Neutrophil (primary cell): Measurements from ENCODE around the gene IL3RA.

Experiments used
- H3K27ac ChIP-seq: fragments of 200-600 bp; sonication (generic); 2 replicates; pipeline ENCODE4 v1.5.1; 2016; ENCODE audit warnings: mild to moderate bottlenecking, moderate library complexity
- H3K27me3 ChIP-seq: fragments of 200-600 bp; sonication (generic); 2 replicates; pipeline ENCODE4 v1.6.0; 2016; ENCODE audit warnings: mild to moderate bottlenecking
- H3K36me3 ChIP-seq: fragments of 200-600 bp; sonication (generic); 2 replicates; pipeline ENCODE4 v1.5.1; 2017
- H3K4me1 ChIP-seq, 2 experiments: fragments of 200-600 bp in 1 of 2; sonication (generic) in 1 of 2; 1 replicate in 1 of 2; 2 replicates in 1 of 2; pipeline versions ENCODE4 v1.5.1 to v1.6.1; 2013 to 2016; ENCODE audit warnings: low read depth in 1 of 2, low read length in 1 of 2, mild to moderate bottlenecking in 1 of 2, moderate library complexity in 1 of 2; ENCODE audit not compliant: control insufficient read depth in 1 of 2, insufficient read depth in 1 of 2
- H3K4me3 ChIP-seq, 2 experiments: fragments of 200-600 bp in 1 of 2; sonication (generic) in 1 of 2; 1 replicate in 1 of 2; 2 replicates in 1 of 2; pipeline ENCODE4 v1.5.1; 2013 to 2016; ENCODE audit warnings: low read depth in 1 of 2, low read length in 1 of 2, mild to moderate bottlenecking in 1 of 2, moderate library complexity in 1 of 2
- H3K9me3 ChIP-seq: fragments of 200-600 bp; sonication (generic); 2 replicates; pipeline ENCODE4 v1.5.1; 2016
- TF ChIP-seq, protein P1 (sequence below): fragments of 200-600 bp; sonication (generic); IDR thresholded peaks from 2 replicates; pipeline ENCODE4 v1.5.1; 2016; ENCODE audit warnings: antibody characterized with exemption

IL3RA gene

DNA sequence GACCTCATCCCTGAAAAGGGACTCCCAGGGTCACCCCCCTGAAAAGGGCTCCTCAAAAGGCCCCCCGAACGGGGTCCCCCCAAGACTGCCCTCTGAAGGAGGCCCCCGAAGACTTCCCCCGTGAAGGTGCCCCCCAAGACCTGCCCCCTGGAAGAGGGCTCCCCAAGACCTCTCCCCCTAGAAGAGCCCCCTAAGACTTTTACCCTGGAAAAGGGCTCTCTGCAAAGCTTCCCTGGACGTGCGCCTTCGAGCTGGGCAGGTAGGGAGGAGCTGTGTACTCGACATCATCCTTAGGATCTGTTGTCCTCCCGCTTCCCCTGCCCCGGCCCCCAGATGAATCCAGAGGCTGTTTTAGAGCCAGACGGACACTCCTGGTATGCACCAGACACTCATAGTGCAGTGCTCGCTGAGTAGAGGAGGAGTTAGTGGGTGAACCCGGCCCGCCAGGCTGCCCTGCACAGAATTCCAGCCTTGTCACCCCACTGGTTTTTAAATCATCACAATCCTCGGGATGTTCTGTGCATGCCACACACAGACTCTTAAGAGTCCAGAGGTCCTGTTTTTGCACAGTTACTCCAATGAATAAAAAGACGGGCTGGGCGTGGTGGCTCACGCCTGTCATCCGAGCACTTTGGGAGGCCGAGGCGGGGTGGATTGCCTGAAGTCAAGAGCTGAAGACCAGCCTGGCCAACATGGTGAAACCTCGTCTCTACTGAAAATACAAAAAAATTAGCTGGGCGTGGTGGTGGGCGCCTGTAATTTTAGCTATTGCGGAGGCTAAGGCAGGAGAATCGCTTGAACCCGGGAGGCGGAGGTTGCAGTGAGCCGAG is 61.1 kb downstream of the IL3RA start:
- TF ChIP-seq, protein P1, sequence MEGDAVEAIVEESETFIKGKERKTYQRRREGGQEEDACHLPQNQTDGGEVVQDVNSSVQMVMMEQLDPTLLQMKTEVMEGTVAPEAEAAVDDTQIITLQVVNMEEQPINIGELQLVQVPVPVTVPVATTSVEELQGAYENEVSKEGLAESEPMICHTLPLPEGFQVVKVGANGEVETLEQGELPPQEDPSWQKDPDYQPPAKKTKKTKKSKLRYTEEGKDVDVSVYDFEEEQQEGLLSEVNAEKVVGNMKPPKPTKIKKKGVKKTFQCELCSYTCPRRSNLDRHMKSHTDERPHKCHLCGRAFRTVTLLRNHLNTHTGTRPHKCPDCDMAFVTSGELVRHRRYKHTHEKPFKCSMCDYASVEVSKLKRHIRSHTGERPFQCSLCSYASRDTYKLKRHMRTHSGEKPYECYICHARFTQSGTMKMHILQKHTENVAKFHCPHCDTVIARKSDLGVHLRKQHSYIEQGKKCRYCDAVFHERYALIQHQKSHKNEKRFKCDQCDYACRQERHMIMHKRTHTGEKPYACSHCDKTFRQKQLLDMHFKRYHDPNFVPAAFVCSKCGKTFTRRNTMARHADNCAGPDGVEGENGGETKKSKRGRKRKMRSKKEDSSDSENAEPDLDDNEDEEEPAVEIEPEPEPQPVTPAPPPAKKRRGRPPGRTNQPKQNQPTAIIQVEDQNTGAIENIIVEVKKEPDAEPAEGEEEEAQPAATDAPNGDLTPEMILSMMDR, result no peak
- H3K36me3 ChIP-seq, result peaks cover 46% of the 10 kb centered on the region
- H3K9me3 ChIP-seq, result no peaks in the 10 kb centered on the region
- peaks cover 0 to 3% of the 10 kb centered on the region in 2 experiments for H3K4me1 ChIP-seq
- H3K27me3 ChIP-seq, result no peaks in the 10 kb centered on the region
- H3K27ac ChIP-seq, result no peak overlapping the region
- no peak overlapping the region for H3K4me3 ChIP-seq

DNA sequence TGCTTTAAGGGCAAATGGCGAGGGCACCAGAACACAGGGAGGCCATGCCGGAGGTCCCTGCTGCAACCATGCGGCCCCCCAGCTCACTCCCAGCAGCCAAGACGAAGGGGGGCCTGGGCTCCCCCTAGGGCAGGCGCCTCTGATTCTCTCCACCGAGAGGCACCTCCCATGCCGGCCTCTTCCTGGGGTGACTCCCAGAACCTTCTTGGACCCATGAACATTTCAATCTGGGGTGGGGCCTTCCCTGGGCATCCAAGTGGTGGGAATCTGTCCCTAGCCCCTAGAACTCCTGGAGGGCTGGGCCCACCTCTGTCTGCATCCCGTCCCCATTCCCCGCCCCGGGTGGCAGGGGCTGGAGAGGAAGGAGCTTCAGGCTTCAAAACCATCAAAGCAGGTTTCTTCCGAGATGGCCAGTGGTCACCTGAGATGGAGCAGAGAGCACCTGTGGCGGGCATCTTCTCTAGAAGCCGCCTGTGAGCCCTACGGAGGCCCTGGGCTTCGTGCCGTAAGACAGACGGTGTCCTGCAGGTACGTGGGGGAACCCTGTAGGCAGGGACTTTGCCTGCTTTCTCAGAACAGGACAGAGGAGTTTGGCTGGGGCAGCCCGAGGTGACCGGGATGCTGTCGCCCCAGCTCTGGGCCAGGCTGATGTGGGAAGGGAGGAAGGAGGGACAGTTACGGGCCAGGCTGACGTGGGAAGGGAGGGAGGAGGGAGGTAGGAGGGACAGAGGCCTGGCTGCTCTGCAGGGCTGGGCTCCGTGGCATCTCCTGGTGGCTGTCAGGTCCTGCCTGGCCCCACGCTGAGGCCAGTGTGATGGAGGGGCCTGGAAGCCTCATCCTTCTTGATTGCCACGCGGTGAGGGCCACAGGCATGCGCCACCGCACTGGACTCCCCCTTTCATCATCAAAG is 62.1 kb downstream of the IL3RA start:
- H3K4me3 ChIP-seq, result no peak overlapping the region
- H3K4me1 ChIP-seq, result no peaks in the 10 kb centered on the region
- TF ChIP-seq, protein P1, result no peak
- H3K27me3 ChIP-seq, result no peaks in the 10 kb centered on the region
- no peaks in the 10 kb centered on the region for H3K9me3 ChIP-seq
- peaks cover 55% of the 10 kb centered on the region for H3K36me3 ChIP-seq
- H3K27ac ChIP-seq, result no peak overlapping the region

DNA sequence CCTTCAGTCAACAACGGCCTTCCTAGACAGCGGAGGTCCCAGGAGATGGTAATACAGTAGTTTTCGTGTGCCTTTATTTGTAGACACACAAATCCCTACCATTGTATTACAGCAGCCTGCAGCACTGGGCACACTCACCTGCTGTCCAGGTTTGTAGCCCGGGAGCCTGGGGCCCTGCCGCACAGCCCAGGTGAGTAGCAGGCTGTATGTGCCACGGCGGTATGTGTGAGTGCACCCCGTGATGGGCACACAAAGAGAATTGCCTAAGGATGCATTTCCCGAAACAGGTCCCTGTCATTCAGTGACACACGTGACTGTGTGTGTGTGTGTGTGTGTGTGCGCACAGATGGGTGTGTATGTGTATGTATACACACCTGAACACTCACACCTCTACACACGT is 63.5 kb downstream of the IL3RA start:
- H3K9me3 ChIP-seq, result no peaks in the 10 kb centered on the region
- H3K36me3 ChIP-seq, result peaks cover 69% of the 10 kb centered on the region
- H3K27ac ChIP-seq, result no peak overlapping the region
- no peak overlapping the region for H3K4me3 ChIP-seq
- H3K27me3 ChIP-seq, result no peaks in the 10 kb centered on the region
- TF ChIP-seq, protein P1, result no peak
- H3K4me1 ChIP-seq, result no peaks in the 10 kb centered on the region

DNA sequence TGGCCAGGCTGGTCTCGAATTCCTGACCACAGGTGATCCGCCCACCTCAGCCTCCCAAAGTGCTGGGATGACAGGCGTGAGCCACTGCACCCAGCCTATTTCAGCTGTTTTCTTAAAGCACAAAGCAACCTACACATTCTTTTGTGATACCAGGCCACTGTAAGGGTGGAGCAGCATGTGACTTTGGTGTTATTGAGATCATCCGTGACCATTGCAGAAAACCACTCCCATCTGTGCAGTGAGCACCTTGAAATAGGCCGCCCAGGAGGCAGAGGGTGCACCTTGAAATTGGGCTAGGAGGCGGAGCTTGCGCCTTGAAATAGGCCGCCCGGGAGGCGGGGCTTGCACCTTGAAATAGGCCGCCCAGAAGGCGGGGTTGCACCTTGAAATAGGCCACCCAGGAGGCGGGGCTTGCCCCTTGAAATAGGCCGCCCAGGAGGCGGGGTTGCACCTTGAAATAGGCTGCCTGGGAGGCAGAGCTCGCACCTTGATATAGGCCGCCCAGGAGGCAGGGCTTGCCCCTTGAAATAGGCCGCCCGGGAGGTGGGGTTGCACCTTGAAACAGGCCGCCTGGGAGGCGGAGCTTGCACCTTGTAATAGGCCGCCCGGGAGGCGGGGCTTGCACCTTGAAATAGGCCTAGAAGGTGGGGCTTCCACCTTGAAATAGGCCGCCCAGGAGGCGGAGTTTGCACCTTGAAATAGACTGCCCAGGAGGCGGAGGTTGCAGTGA is 64.3 kb downstream of the IL3RA start:
- H3K4me1 ChIP-seq, result no peaks in the 10 kb centered on the region
- peaks cover 77% of the 10 kb centered on the region for H3K36me3 ChIP-seq
- no peak overlapping the region for H3K27ac ChIP-seq
- no peak overlapping the region for H3K4me3 ChIP-seq
- H3K9me3 ChIP-seq, result no peaks in the 10 kb centered on the region
- H3K27me3 ChIP-seq, result no peaks in the 10 kb centered on the region
- TF ChIP-seq, protein P1, result no peak

DNA sequence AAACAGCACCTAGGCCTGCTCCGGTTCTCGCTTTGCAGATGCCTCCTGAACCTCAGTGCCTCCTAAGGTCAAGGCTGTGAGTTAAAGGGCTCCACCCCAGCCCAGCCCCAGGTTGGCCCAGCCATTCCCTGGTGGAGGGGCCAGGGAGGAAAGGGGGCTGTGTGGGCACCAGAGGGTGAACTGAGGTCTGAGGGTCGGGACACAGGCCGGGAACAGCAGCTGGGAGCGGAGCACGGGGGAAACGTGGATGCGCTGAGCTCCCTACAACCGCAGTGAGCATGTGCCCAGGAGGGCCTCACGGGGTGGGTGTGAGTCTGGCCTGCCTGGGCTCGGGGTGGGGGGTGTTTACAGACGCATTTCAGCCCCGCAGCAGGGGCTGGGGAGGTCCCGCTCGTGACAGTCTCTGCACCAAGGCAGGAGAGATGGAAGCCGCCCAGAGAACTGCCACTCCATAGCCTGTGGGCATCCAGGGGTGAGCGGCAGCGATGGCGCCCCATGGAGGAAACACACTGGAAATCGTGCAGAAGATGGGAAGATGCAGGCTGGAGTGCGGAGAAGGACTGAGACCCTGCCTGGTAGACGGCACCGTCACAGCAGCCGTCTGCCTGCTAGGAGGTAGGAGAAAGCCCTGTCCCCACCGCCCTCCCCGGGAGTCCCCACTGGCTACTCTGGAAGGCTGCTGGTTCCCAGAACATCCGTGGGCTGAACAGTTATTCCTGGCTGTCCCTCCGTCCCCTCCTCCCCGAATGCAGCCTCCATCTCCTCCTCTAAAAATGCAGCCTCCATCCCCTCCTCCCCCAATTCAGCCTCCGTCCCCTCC is 65.2 kb downstream of the IL3RA start:
- H3K36me3 ChIP-seq, result peaks cover 79% of the 10 kb centered on the region
- H3K9me3 ChIP-seq, result no peaks in the 10 kb centered on the region
- H3K4me1 ChIP-seq, result no peaks in the 10 kb centered on the region
- TF ChIP-seq, protein P1, result no peak
- H3K4me3 ChIP-seq, result no peak overlapping the region
- H3K27me3 ChIP-seq, result no peaks in the 10 kb centered on the region
- no peak overlapping the region for H3K27ac ChIP-seq
